Measurements from ENCODE around the gene DNM3.

- TF ChIP-seq CTCF (optimal IDR thresholded peaks at IDR 0.05 in 1 of 3, IDR thresholded peaks at IDR 0.05 in 1 of 3, conservative IDR thresholded peaks at IDR 0.05 in 1 of 3; ENCODE audit: extremely low read depth in 1 of 3, insufficient read depth in 2 of 3, low read length in 3 of 3) (no peak), EZH2 (IDR thresholded peaks at IDR 0.05; ENCODE audit: low read length) (no peak)
Measured at GRCh38 chr1:172398193-172398592, 556.9 kb downstream of the DNM3 start.
